Stimulated activated CD8-positive, alpha-beta memory T cell treated with anti-CD3 and anti-CD28 coated beads, Interleukin-4, amount 100 ng/mL, for 48 hours (primary cell): Measurements from ENCODE around the gene JAZF1.

Source experiments
- DNase-seq: peaks from one replicate; pipeline ENCODE4 v3.0.0-alpha.2; 2020

Gene JAZF1

DNA sequence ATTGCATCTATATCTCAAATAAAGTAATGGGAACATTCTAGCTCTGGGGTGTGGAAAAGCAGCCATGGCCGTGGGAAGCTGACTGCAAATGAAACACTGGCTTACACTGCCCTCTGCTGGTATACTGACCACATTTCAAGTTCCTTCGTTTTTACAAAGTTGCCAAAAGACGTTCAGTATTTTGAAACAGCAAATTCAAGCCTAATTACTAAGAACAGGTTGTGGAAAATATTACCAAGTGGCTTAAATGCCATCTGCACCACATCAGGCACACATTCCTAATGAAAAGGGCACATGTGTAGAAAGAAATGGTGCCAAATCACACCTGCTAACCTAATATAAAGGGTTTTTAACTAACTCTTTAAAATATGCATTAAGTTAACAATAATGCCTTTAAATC is 83.9 kb downstream of the JAZF1 start:
- DNase-seq: peak; percentile 50

DNA sequence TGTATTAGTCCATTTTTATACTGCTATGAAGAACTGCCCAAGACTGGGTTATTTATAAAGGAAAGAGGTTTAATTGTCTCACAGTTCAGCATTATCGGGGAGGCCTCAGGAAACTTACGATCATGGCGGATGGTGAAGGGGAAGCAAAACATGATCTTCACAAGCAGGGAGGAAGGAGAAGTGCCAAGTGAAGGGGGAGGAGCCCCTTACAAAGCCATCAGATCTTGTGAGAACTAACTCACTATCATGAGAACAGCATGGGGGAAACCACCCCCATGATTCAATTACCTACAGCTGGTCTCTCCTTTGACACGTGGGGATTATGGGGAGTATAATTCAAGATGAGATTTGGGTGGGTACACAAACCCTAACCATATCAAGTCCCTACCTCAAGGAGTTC is 85.4 kb downstream of the JAZF1 start:
- no peak for DNase-seq

DNA sequence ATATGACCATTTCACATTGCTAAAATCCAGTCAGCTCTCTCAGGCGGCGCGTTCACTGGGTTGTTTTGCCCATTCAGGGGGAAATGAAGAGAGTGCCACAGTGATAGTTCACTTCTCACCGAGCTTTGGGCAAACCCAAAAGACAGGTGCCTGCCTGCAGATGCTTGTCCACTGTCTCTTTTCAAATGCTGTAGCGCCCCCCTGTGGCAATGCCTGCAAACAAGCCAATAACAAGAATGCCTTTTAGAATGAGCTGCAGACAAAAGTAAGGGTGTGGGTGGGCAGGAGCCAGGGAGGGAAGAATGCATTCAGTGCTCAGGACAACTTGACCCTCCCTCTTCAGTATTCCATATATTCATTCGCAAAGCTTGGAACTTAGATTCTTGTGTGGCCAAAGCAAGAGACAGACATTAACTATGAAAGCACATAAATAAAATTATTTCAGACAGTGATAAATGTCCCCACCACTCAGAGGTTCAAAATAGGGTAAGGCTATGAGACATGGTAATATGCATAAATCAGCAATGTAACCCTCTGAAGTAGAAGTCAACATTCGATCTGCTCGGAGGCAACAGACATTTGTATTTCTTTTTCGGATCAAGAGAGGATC is 86.9 kb downstream of the JAZF1 start:
- DNase-seq: peak; percentile 85

GRCh38 chr7:28091190-28091589 is 89.4 kb downstream of the JAZF1 start:
- no peak for DNase-seq

DNA sequence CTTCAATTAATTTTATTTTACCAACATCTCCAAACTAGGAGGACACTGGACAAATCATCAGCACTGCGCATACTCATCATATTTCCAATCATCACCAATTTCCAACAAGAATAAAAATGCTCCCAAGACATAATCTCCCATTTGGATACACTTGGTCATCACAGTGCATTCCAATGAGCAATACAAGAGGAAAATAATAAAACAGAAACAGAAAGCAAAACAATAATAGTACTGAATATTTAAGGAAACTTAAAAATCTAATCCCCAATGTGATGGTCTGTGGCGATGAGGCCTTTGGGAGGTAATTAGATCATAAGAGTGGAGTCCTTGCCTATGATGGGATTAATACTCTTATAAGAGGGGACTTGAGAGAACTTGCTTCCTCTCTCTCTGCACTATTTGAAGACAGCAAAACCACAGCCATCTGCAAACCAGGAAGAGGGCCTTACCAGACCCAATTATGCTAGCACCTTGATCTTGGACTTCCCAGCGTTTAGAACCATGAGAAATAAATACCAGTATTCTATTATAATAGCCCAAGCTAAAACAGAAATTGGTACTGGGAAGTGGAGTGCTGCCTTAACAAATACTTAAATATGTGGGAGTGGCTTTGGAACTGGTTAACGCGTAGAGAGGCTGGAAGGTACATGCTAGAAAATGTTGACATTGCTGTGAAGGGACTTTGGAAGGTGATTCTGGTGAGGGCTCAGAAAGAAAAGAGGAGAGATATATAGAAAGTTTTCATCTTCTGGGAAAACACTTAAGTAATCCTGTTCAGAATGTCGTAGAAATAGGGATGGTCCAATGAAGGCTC is 91.5 kb downstream of the JAZF1 start:
- no peak for DNase-seq

DNA sequence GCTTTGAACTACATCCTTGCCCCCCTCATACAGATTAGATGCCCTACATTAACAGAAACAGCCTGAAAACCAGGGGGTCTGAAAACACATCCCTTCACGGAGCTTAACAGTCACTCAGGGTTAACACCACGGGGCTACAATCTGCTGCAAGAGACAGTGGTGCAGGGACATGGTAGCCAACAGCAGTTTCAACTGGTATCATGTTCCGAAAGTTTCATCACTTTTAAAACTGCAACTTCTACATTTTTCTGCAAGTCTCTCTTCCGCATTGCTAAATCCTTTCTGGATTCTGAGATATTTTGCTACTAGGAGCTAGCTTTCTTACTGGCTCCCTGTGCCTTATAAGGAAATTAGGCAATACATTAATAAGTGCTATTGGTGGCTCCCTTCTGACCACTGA is 92.6 kb downstream of the JAZF1 start:
- DNase-seq: no peak

GRCh38 chr7:28086198-28086597 is 94.4 kb downstream of the JAZF1 start:
- no peak for DNase-seq

- DNase-seq: no peak
These were observed 96.3 kb downstream of the JAZF1 start for GRCh38 chr7:28083998-28084985.

DNA sequence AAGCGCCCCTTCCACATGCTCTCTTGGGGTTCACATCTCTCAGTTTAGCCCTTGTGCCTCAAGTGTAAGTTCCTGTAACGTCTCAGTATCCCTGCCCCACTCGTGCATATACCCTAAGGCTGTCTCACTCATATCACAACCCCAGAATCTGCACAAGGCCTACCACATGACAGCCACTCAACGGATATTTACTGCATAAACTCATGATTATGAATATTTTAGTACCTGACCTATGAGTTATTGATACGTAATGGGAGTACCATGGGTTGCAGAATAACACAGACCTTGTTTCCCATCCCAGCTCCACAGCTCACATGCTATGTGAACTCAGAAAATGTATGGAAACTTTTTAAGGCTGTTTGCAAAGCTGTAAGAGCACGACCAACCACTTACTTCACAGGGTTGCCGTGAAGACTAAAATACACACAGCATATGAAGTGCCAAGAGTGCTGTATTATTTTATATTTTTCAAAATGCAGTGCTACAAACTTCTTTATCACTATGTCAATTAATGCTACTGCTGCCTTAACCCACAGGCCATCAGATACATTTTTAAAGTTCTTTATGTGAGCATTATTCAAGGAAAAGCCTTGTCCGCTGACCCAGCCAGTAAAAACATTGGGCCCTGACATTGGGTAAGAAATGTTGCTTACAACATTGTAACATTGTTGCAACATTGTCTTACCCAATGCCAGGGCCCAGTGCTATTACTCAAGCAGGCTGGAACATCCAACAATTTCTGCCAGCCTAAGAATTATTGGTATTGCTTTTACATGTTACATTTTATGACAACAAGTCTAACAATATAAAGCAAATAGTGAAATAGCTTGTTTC is 97.2 kb downstream of the JAZF1 start:
- DNase-seq: no peak

DNA sequence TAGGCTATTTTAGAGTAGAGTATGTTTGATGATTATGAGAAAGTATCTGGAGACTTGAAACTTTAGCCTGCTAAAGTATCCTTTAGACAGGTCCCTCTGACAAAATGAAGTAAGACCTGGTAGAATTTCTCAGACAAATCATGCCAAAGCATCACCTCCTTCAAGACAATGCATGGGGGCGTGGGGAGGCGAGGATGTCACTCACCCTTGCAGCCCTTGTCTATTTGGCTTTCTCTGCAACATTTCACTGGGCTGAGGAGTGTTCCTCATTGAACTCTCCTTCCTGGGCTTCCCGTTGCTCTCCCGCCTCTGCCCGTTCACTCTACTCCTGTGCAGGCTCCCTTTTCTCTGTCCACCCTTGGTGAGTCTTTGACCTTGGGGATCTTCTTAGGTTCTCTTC is 98.5 kb downstream of the JAZF1 start:
- DNase-seq: no peak

- no peak for DNase-seq
These were observed 99.6 kb downstream of the JAZF1 start for GRCh38 chr7:28081016-28081415.

DNA sequence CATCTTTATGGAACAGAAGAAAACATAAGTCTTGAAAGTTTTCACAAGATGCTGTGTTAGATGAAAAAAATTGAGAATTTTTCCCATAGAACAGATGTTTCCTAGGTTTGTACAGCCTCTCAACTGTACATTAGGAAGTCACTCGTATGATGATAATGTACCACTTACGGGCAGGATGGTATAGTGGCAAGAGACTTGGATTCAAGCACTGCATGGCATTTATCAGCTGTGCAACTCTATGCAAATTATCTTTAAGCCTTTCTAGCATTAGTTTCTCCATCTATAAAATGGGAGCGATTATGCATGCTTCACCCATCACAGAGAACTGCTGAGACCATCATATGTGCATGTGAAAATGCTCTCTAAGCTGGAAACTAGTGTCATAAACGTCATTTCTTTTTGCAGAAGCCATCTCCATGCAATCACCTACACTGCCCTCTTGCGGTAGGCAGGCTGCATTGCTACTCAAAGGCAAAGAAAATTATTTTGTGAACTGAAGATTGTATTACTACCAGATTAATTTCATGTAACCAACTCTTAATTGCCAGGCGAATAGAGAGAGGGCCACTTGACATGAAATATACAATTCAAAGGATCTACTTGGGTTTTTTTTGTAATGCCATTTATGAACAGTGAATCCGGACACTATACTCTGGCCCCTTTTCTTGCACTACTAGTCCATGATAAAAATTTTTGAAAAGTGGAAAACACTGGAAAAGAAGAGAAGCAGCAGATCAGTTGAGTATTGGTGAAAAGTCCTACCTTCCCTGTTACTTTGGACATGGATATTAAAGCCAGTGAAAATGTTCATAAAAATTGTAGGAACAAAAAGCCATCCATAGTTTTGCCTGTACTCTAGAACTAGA is 102.3 kb downstream of the JAZF1 start:
- DNase-seq: peak; percentile 67

DNA sequence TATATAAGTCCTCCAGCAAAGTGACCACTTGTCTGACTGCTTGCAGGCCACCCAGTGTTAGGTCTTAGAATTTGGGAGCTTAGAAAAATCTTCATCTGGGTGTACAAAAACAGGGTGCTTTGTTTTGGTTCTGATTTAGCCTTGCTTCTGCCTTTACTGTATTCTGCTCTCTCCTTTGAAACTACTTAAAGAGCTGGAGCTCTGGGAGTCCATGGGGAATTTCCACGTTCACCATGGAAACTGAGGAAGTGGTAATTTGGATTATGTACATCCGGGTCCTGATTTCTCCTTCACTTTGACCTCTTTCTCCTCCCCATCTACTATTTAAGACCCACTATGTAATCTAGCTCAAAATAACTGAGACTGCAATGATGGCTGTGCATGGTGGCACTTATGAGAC is 103.0 kb downstream of the JAZF1 start:
- DNase-seq: no peak

- DNase-seq: no peak
These were observed 104.0 kb downstream of the JAZF1 start for GRCh38 chr7:28076423-28077200.

- DNase-seq: no peak
These were observed 104.8 kb downstream of the JAZF1 start for GRCh38 chr7:28075674-28076358.

DNA sequence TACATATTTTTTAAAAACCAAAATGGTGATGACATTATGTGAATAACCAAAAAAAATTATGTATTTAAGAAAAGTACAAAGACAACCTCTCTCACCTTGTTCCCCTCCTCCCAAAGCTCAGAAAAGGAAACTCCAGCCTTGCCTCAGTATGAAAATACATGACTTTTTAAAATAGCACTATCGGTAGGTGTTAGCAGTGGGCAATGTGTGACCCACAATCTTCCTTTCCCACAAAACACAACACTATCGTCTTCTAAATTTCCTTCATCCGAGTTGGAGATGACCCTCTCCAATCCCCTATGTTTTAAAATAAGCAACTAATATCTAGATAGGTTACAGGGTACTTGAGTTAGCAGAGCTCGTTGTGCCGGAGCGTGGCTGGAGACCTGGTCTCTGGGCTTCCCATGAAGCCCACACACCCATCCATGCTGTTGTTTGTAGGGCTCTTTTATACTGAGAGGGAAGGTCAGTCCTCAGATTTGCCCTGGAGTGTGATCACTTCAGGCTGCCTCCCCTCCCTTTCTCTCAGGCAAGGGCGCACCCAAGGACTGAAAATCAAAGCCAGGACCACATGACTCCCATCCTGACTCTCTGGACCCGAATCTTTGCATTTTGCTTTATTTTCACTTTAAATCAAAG is 107.6 kb downstream of the JAZF1 start:
- DNase-seq: no peak

- DNase-seq: no peak
These were observed 109.0 kb downstream of the JAZF1 start for GRCh38 chr7:28071570-28071969.

DNA sequence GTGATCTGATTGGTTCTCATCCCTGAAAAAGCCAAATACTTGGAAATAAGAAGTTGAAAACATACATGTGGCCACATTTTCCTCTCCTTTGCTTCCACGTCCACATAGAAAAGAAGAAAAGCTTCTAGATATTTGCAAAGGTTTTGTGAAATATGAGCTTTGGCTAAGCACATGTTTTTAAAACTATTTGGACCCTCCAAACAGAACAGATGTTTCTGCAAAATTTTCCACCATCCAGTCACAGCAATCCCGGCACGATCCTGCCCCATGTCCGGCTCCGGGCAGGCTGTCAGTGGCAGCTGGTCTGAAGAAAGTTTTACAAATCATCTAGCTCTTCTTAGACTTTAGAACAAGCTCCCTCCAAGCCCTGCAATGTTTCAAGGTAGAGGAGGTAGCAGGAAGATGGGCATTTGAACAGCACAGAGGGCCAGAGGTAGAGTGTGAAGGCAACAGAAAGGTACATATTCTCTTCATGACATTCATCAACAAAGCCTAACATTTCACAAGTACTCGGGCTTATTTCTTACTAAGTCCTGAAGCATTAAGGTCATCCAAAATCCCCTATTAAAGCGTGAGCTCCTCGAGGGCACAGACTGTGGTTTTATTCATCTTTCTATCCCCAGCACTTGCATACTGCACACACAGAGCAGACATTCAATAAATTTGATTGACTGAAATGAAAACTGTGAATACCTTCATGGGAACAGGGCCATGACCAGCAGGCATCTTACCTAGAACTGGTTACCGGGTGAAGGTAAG is 110.1 kb downstream of the JAZF1 start:
- DNase-seq: no peak

DNA sequence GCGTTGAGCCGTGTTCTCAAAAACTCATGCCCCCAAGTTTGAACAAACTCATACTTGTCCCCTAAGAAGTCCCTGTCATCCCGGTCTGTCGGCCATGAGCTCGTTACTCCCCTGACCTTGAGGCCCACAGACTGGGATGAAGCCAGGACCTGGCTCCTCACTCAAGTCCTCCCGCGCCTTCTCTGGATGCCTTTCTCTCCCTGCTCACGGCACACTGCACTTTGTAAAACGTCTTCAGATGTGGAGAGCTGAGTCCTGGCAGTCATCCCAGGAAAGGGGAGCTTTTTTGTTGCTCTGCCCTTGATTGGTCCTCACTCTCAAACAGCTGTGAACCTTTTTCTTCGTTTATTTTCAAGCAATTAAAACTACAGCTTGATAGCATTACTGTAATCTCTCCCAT is 110.8 kb downstream of the JAZF1 start:
- DNase-seq: no peak
